ENCODE results near the gene APP.

APP gene

DNA sequence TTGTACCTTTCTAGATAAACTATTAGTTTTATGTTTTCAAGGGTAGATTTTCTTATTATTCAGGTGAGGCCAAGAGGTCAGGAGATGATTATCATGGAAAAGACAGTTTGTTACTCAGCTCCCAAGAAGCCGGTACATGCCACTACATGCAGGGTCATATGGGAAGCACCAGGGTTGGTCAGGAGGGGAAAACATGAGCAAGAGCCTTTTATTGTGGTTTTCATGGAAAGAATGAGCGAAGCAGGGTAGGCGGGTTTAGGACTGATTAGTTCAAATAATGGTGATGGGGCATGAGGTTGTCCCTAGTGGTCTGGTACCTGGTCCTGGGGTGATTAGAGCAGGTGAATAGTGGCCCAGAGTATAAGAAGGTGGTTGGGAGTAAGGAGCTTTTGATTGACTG lies 189.9 kb downstream of the APP start:
- CTCF ChIA-PET, result interaction anchor here (0.9 to 1.3 kb wide), 2 partner anchors 190 to 750 kb away, joined by 4 read pairs; partner anchors contain the start of gene APP
- POLR2A ChIA-PET, result no interaction called here
- DNase-seq (ENCODE audit: low read depth, low spot score), result no peak
- H3K4me3 ChIP-seq (ENCODE audit: low read depth, low read length), result no peak overlapping the region
- TF ChIP-seq, protein P1, sequence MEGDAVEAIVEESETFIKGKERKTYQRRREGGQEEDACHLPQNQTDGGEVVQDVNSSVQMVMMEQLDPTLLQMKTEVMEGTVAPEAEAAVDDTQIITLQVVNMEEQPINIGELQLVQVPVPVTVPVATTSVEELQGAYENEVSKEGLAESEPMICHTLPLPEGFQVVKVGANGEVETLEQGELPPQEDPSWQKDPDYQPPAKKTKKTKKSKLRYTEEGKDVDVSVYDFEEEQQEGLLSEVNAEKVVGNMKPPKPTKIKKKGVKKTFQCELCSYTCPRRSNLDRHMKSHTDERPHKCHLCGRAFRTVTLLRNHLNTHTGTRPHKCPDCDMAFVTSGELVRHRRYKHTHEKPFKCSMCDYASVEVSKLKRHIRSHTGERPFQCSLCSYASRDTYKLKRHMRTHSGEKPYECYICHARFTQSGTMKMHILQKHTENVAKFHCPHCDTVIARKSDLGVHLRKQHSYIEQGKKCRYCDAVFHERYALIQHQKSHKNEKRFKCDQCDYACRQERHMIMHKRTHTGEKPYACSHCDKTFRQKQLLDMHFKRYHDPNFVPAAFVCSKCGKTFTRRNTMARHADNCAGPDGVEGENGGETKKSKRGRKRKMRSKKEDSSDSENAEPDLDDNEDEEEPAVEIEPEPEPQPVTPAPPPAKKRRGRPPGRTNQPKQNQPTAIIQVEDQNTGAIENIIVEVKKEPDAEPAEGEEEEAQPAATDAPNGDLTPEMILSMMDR (IDR thresholded peaks at IDR 0.05; ENCODE audit: insufficient read depth, low read length, missing control alignments), result no peak

GRCh38 chr21:25979845-25980616 lies 190.5 kb downstream of the APP start:
- no peak for DNase-seq (ENCODE audit: low read depth, low spot score)
- no peak overlapping the region for H3K4me3 ChIP-seq (ENCODE audit: low read depth, low read length)
- POLR2A ChIA-PET, result no interaction called here
- TF ChIP-seq, protein P1 (IDR thresholded peaks at IDR 0.05; ENCODE audit: insufficient read depth, low read length, missing control alignments), result no peak
- CTCF ChIA-PET, result interaction anchor here (0.9 kb wide), 1 partner anchor 750 kb away, joined by 4 read pairs; no protein-coding TSS in a partner anchor

GRCh38 chr21:25977068-25977611 lies 193.4 kb downstream of the APP start:
- DNase-seq (ENCODE audit: low read depth, low spot score), result no peak
- H3K4me3 ChIP-seq (ENCODE audit: low read depth, low read length), result no peak overlapping the region
- POLR2A ChIA-PET, result no interaction called here
- CTCF ChIA-PET, result no interaction called here
- TF ChIP-seq, protein P1 (IDR thresholded peaks at IDR 0.05; ENCODE audit: insufficient read depth, low read length, missing control alignments), result no peak

GRCh38 chr21:25974964-25975363 lies 195.6 kb downstream of the APP start:
- CTCF ChIA-PET, result no interaction called here
- POLR2A ChIA-PET, result no interaction called here
- TF ChIP-seq, protein P1 (IDR thresholded peaks at IDR 0.05; ENCODE audit: insufficient read depth, low read length, missing control alignments), result no peak
- DNase-seq (ENCODE audit: low read depth, low spot score), result no peak
- H3K4me3 ChIP-seq (ENCODE audit: low read depth, low read length), result no peak overlapping the region

DNA sequence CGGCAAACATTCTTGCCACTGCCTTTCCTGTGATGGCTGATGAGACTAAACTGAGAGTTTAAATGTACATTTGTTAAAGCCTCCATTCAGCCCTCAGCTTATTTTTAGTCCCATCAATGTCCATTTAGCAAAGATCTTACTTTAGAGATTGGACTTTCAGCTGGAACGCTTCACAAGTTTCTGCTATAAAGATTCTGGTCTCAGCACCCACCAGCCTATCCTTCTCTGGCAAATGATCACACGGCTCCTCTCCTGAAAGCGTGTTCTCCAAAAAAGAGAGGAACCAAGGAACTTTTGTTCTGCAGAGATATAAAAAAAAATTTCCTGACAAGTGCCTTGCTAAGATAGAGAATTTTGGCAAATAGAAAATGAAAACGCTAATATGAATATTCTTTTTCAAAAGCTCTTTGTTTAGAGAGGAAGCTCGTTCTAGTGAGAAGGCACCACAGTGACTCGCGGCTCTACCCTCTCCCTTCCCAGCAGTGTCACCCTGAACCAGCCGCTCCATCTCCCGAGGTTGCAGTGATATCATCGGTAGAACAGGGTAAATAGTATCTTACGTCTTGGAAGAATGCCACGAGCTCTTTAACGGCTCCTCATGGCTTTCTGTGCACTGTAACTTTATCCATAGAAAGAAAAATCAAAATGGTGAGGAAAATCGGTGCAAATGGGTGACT lies 200.2 kb downstream of the APP start:
- H3K4me3 ChIP-seq (ENCODE audit: low read depth, low read length), result no peak overlapping the region
- TF ChIP-seq, protein P1 (IDR thresholded peaks at IDR 0.05; ENCODE audit: insufficient read depth, low read length, missing control alignments), result no peak
- DNase-seq (ENCODE audit: low read depth, low spot score), result no peak
- ChIA-PET POLR2A (interaction anchor here (0.6 kb wide), 1 partner anchor 40 kb away, joined by 3 read pairs; no protein-coding TSS in a partner anchor), CTCF (no interaction called here)

DNA sequence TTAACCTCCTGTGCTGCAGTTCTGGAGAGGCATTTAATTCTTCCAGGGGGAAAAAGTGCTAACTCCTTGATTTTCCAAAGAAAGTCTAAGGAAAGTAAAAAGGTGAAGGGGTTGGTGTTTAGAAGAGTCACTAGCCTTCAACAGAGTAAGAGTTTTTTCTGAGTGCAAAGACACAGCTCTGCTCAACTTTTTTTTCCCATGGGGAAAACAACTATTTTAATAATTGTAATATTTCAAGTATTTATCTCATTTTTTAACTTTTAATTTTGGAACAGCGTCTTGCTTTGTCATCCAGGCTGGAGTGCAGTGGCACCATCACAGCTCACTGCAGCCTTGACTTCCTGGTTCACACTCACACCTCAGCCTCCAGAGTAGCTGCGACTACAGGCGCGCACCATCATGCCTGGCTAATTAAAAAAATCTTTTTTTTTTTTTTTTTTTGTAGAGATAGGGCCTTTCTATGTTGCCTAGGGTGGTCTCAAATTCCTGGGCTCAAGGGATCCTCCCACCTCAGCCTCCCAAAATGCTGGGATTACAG lies 202.6 kb downstream of the APP start:
- TF ChIP-seq, protein P1 (IDR thresholded peaks at IDR 0.05; ENCODE audit: insufficient read depth, low read length, missing control alignments), result no peak
- ChIA-PET CTCF (interaction anchor here (0.9 to 1.3 kb wide), 2 partner anchors 72 to 202 kb away, joined by 3 to 6 read pairs; partner anchors contain the start of gene APP), POLR2A (no interaction called here)
- no peak overlapping the region for H3K4me3 ChIP-seq (ENCODE audit: low read depth, low read length)
- no peak for DNase-seq (ENCODE audit: low read depth, low spot score)
